ENCODE data around the gene BICRAL.

BICRAL gene

GRCh38 chr6:42914546-42914945 lies 132.7 kb downstream of the BICRAL start:
- DNase-seq (ENCODE audit: low spot score), result no peak

GRCh38 chr6:42915732-42916131 lies 133.9 kb downstream of the BICRAL start, which contains the start of gene PTCRA:
Gene PTCRA, plus strand, starts transcription at chr6:42916053. Its CDS starts 17 bp downstream, at chr6:42916070.
- TF ChIP-seq CTCF (IDR thresholded peaks at IDR 0.05; ENCODE audit: extremely low read depth, missing control alignments), result no peak
- DNase-seq (ENCODE audit: low spot score), result peak; percentile 56

More at GRCh38 chr6:42914546-42914945, 132.7 kb downstream of the BICRAL start:
- no peak for TF ChIP-seq CTCF (IDR thresholded peaks at IDR 0.05; ENCODE audit: extremely low read depth, missing control alignments)

GRCh38 chr6:42916288-42916687 lies 134.4 kb downstream of the BICRAL start:
- no peak for DNase-seq (ENCODE audit: low spot score)
- no peak for TF ChIP-seq CTCF (IDR thresholded peaks at IDR 0.05; ENCODE audit: extremely low read depth, missing control alignments)
